ENCODE data around the gene ANO6.

- TF ChIP-seq EZH2 (IDR thresholded peaks at IDR 0.05; ENCODE audit: borderline replicate concordance, low read depth, low read length, poor library complexity, severe bottlenecking), result no peak
- TF ChIP-seq, protein P1, sequence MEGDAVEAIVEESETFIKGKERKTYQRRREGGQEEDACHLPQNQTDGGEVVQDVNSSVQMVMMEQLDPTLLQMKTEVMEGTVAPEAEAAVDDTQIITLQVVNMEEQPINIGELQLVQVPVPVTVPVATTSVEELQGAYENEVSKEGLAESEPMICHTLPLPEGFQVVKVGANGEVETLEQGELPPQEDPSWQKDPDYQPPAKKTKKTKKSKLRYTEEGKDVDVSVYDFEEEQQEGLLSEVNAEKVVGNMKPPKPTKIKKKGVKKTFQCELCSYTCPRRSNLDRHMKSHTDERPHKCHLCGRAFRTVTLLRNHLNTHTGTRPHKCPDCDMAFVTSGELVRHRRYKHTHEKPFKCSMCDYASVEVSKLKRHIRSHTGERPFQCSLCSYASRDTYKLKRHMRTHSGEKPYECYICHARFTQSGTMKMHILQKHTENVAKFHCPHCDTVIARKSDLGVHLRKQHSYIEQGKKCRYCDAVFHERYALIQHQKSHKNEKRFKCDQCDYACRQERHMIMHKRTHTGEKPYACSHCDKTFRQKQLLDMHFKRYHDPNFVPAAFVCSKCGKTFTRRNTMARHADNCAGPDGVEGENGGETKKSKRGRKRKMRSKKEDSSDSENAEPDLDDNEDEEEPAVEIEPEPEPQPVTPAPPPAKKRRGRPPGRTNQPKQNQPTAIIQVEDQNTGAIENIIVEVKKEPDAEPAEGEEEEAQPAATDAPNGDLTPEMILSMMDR (conservative IDR thresholded peaks at IDR 0.05; ENCODE audit: low read depth, low read length), result no peak
Measured at GRCh38 chr12:45209784-45210183, 6.1 kb upstream of the ANO6 start.
